ENCODE data around the gene SNX20.

GRCh38 chr16:50632927-50633800 lies 47.9 kb downstream of the SNX20 start:
- no peak for TF ChIP-seq CTCF (IDR thresholded peaks at IDR 0.05)
- no peak for TF ChIP-seq POLR2A (IDR thresholded peaks at IDR 0.05)
- TF ChIP-seq POLR2AphosphoS5 (IDR thresholded peaks at IDR 0.05; ENCODE audit: insufficient read depth in 1 of 2, low read depth in 1 of 2): no peak
